Panc1 (cell line): ENCODE measurements around the gene INTS6.

Experiments
- POLR2AphosphoS5 ChIP-seq: IDR thresholded peaks from 2 replicates; pipeline ENCODE4 v1.6.1; 2012; ENCODE audit warnings: mild to moderate bottlenecking, low read depth, low read length, moderate library complexity
- SIN3A ChIP-seq: IDR thresholded peaks from 2 replicates; pipeline ENCODE4 v1.6.1; 2012; ENCODE audit warnings: low read depth, mild to moderate bottlenecking, low read length, moderate library complexity, borderline replicate concordance; ENCODE audit not compliant: insufficient read depth
- TCF7L2 ChIP-seq: IDR thresholded peaks from 2 replicates; pipeline ENCODE4 v1.6.1; 2011; ENCODE audit warnings: mild to moderate bottlenecking, low read depth, low read length, inconsistent platforms
- TF ChIP-seq, protein P1 (sequence below): fragments of 450-650 bp; IDR thresholded peaks from 2 replicates; pipeline ENCODE4 v1.5.1; 2017; ENCODE audit warnings: mild to moderate bottlenecking
- TF ChIP-seq, protein P2 (sequence below), 2 experiments: IDR thresholded peaks; 2 replicates each; pipeline ENCODE4 v1.6.1; 2011 to 2012; ENCODE audit warnings: low read depth in 2 of 2, control low read depth in 1 of 2, low read length in 1 of 2, mild to moderate bottlenecking in 1 of 2, moderate library complexity in 1 of 2; ENCODE audit not compliant: insufficient read depth in 1 of 2

GRCh38 chr13:51477149-51477548 lies 24.3 kb upstream of the INTS6 start:
- no peak for TF ChIP-seq POLR2AphosphoS5
- TF ChIP-seq, protein P1, sequence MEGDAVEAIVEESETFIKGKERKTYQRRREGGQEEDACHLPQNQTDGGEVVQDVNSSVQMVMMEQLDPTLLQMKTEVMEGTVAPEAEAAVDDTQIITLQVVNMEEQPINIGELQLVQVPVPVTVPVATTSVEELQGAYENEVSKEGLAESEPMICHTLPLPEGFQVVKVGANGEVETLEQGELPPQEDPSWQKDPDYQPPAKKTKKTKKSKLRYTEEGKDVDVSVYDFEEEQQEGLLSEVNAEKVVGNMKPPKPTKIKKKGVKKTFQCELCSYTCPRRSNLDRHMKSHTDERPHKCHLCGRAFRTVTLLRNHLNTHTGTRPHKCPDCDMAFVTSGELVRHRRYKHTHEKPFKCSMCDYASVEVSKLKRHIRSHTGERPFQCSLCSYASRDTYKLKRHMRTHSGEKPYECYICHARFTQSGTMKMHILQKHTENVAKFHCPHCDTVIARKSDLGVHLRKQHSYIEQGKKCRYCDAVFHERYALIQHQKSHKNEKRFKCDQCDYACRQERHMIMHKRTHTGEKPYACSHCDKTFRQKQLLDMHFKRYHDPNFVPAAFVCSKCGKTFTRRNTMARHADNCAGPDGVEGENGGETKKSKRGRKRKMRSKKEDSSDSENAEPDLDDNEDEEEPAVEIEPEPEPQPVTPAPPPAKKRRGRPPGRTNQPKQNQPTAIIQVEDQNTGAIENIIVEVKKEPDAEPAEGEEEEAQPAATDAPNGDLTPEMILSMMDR = no peak
- TF ChIP-seq SIN3A = no peak
- TF ChIP-seq TCF7L2 = no peak
- TF ChIP-seq, protein P2, sequence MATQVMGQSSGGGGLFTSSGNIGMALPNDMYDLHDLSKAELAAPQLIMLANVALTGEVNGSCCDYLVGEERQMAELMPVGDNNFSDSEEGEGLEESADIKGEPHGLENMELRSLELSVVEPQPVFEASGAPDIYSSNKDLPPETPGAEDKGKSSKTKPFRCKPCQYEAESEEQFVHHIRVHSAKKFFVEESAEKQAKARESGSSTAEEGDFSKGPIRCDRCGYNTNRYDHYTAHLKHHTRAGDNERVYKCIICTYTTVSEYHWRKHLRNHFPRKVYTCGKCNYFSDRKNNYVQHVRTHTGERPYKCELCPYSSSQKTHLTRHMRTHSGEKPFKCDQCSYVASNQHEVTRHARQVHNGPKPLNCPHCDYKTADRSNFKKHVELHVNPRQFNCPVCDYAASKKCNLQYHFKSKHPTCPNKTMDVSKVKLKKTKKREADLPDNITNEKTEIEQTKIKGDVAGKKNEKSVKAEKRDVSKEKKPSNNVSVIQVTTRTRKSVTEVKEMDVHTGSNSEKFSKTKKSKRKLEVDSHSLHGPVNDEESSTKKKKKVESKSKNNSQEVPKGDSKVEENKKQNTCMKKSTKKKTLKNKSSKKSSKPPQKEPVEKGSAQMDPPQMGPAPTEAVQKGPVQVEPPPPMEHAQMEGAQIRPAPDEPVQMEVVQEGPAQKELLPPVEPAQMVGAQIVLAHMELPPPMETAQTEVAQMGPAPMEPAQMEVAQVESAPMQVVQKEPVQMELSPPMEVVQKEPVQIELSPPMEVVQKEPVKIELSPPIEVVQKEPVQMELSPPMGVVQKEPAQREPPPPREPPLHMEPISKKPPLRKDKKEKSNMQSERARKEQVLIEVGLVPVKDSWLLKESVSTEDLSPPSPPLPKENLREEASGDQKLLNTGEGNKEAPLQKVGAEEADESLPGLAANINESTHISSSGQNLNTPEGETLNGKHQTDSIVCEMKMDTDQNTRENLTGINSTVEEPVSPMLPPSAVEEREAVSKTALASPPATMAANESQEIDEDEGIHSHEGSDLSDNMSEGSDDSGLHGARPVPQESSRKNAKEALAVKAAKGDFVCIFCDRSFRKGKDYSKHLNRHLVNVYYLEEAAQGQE (IDR thresholded peaks at IDR 0.05; ENCODE audit: insufficient read depth in 1 of 2, low read depth in 2 of 2, low read length in 1 of 2) = no peak
